ENCODE measurements around the gene RPS6KL1.
A peak's percentile ranks its signal among the peaks of the same experiment; 100 is the strongest.

RPS6KL1 gene, protein sequence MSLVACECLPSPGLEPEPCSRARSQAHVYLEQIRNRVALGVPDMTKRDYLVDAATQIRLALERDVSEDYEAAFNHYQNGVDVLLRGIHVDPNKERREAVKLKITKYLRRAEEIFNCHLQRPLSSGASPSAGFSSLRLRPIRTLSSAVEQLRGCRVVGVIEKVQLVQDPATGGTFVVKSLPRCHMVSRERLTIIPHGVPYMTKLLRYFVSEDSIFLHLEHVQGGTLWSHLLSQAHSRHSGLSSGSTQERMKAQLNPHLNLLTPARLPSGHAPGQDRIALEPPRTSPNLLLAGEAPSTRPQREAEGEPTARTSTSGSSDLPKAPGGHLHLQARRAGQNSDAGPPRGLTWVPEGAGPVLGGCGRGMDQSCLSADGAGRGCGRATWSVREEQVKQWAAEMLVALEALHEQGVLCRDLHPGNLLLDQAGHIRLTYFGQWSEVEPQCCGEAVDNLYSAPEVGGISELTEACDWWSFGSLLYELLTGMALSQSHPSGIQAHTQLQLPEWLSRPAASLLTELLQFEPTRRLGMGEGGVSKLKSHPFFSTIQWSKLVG

DNA sequence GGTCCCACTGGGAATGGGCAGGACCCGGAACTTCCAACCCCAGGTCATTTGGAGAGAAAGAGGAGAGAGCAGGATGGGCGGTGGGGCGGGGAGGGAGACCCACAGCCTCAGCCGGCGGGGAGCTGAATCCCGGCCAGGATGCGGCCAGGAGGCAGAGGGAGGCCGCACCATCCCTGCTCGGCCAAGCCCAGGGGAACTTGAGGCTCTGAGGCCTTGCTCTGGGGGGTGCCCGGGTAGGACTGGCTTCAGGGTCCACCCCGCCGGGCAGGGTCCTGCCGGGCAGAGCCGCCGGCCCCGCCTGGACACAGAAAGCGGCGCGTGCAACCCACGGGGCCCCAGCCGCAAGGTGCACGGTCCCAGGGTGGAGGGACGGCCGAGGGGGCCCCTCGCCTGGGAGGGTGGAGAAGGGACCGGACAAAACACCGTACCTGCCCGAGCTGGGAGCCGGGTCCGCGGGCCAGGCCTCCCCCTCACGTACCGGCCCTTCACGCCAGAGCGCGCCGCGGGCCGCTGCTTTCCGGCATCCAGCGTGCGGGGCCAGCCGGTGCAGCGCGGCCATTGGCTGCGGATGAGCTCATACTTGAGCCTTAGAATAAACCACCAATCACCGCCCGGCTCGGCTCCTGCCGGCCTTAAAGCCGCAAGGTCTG lies at the start of gene RPS6KL1:
Gene RPS6KL1 (minus strand): TSS at position 509 of the 650 bp plus-strand sequence. CDS start 1,719 bp downstream, outside the sequence.
- no peak for DNase-seq (ENCODE audit: low read depth)

DNA sequence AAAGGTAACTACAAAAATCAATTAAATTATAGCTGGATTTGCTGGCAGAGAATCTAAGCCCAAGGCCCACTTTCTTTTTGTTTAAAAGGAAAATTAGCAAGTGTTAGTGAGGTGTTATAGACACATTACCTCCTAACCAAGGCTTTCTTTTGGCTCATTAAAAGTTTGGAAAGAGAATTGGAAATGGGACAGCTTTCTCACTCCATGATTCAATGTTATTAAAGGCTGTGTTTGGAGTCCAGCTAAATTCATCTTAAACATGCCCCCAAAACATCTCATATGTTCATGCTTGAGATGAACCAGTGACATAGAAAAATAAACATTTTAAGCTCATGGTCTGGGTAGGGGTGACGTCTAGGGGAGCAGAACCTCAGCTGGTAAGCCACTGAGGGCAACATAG lies 45.8 kb upstream of the RPS6KL1 start:
- no peak for DNase-seq (ENCODE audit: low read depth)

DNA sequence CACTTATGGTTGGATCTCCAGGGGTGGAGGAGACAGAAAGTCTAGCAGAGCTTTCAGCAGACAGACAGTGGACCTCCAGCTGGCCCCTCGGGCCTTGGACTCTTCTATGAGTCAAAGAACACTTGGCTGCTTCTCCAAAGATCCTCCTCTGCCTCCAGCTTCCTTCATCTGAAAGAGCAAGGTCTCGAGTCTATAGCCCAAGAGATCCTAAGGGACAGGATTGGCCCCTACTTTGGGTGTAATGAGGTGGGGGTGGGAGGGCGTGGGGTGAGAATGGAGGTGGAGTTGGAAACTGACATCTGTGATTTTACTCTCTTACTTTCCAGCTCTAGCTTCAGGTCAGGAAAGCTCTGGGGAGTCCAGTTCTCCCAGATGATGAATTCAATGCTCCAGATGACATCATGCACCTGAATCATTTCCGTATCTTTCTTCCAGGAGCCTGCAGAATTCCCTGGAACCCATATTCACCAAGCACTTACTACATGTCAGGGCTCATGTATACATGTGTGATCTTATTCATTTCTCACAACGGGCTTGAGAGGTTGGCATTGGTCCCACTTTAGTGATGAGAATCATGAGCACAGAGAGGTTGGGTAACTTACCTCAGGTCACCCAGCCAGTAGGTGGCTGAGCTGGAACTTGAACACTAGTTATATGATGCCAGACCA lies 42.6 kb upstream of the RPS6KL1 start:
- DNase-seq (ENCODE audit: low read depth), result peak; percentile 61

DNA sequence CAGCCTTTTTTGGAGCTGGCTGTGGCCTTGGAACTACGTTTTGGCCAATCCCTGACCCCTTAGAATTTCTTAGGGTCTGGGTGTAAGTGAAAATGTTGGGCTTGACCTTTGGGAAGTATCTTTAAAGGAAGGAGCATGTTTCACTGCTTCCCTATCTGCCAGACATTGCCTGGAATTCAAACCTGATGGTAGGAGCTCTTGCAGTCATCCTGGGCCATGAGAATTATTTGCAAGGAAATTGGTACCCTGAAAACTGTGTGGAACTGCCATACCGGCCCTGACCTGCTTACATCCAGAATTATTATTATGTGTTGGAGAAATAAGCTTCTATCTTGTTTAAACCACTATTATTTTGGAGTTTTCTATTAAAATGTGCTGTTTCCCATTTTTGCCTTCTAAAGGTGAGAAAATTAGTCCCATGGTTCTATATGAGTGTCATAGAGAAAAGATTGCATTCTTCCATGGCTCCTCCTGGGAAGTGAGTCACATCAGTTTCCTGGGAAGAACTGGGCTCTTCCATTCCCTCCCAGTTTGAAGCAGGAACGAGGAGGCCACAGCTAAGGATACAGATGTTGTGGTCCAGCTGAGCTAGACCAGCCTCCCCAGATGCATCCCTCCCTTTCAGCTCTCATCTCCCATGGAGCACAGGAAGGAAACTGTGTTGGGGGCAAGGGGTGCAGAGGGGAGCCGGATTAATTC lies 41.9 kb upstream of the RPS6KL1 start:
- DNase-seq (ENCODE audit: low read depth), result peak; percentile 50

DNA sequence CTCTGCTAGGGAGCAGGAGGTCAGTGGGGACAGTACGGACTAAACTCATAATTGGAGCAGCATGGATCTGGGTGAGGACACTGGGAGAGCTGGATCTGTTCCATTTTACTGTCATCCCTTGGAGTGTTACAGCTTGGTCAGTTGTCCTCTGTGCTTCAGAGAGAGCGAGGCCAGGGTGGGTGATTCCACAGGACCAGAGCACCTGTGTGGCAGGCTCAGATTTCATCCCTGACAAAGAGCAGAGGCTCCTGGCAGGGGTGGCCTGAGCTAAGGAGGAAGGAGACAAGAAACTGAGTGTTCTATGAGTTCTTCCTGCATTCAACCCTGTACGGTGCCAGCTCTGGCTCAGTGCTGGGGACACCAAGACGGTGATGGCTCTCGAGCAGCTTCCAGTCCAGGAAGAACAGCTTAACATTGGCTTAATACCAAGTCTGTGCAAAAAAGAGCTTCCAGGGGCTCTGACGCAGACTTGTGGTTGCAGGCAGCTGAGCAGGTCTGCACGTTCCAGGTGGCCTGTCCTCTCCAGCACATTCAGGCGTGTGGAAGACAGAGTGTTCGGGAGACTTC lies 40.7 kb upstream of the RPS6KL1 start:
- no peak for DNase-seq (ENCODE audit: low read depth)

DNA sequence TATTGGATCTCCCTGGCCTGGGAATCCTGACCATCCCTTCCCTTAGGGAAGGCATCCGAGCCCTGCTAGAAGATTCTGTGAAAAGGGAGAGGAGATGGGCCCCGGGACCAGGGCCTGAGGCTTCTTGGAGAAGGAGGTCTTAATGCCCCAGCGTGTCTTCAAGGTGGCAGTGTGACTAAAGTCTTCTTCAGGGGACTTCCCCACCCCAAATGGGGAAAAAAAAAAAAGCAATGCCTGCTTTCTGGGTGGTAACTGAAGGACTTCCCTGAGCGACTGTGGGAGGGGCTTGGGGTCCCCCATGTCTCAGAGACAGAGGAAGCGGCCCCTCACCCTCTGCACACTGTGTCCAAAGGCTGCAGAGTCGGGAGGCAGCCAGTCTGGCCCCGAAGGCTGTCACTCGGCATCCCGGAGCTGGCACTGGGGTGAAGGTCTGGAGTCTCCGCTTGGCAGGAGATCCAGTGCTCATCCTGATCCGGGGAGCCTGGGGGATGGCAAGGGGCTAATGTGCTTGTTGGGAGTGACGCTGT lies 40.2 kb upstream of the RPS6KL1 start:
- DNase-seq (ENCODE audit: low read depth), result no peak

DNA sequence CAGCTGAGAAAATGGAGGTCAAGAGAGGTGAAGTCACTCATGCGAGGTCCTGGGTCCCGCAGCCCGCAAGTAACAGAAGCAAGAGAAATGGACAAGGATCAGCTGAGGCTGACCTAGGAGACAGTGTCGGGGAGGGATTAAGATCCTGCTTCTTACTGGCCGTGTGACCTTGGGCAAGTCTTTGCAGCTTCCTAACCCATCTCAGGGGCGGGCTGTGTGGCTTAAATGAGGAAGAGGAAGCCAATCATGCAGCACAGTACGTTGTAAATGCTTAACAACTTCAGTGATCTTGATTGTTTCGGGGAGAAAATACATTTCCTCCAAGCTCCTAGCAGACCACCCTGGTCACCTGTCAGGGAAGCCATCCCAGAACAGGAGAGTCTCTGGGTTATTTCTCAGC lies 39.4 kb upstream of the RPS6KL1 start:
- DNase-seq (ENCODE audit: low read depth), result no peak

DNA sequence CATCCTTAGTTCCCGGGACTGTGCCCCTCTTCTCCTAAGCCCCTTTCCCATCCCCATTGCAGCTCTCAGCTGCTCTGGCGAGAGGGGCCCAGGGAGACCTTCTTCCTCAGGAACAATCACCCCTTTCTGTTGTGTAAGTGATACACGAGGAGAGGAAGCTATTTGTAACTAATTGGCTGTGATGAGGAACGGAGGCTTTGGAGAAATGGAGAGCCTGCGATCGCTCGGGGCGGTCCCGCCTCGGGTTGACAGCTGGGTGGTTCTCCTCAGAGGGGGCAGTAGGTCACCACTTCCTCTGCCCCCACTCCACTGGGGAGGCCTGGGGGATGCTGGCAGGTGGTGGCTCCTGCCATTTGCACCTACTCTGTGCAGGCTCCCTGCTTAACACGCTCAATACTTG lies 39.0 kb upstream of the RPS6KL1 start:
- no peak for DNase-seq (ENCODE audit: low read depth)

DNA sequence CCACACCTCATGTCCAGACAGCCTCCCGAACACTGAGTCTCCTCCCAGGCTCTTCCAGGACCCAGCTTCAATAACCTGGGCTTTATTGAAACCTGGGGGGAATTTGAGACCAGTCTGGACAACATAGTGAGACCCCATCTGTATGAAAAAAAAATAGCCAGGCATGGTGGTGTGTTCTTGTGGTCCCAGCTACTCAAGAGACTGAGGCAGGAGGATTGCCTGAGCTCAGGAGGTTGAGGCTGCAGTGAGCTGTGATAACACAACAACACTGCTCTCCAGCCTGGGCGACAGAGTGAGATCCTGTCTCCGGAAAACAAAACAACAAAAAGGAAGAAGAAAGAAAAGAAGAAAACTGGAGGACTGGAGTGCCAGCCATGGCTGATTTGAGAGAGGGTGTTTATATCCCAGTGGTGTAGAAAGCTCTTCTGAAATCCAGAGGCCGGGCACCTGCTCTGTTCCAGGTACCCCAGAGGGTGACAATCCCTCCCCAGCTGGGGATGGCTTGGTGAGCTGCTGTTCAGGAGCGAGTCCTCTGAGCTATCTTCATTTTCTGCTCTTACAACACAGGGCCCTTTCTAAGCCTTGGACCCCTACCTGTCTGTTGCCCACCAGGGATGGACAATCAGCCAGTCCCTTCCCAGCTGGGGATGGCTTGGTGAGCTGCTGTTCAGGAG lies 38.3 kb upstream of the RPS6KL1 start:
- DNase-seq (ENCODE audit: low read depth), result no peak

DNA sequence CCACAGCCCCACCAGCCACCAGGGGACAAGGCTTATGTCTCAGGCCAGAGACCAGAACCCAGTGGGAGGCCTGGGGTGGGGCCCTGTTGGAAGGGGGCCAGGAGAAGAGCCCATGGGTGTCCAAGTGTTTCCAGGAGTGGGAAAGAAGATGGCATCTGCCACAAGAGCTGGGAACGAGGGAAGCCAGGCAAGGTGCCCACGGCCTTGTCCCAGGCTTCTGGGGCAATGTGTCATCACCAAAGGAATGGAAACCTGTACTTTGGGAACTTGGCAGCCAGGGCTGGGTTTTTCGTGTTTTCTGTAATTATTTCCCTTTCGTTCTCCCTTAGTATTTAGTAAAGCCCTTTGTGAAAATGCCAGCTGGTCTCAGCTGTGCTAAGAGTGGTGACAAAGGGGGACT lies 37.7 kb upstream of the RPS6KL1 start:
- DNase-seq (ENCODE audit: low read depth), result no peak

DNA sequence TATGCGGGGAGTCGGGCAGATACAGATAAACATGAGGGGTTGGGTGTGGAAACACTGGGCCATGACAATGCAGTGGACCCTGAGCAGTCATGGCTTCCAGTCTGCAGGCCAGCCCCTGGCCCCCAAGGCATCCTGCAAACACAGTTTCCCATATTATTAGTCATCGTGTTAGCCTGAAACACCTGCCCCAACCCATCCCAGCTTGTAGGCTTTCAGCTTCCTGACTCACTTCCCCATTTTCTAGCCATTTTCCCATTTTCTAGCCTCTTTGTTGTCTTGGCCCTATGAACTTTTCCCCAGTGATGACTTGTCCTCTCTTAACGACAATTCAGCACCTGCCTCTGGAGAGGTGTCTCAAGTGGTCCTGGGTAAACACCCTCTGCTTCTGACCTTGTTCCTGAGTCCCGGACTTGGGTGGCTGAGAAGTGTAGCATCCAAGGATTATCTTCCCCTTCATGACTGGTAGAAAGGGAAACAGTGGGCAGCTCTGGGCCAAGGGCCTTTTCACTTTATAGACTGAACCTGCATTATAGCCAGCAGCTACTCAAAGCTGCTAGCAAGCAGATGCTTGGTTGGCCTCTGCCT lies 36.6 kb upstream of the RPS6KL1 start:
- no peak for DNase-seq (ENCODE audit: low read depth)

DNA sequence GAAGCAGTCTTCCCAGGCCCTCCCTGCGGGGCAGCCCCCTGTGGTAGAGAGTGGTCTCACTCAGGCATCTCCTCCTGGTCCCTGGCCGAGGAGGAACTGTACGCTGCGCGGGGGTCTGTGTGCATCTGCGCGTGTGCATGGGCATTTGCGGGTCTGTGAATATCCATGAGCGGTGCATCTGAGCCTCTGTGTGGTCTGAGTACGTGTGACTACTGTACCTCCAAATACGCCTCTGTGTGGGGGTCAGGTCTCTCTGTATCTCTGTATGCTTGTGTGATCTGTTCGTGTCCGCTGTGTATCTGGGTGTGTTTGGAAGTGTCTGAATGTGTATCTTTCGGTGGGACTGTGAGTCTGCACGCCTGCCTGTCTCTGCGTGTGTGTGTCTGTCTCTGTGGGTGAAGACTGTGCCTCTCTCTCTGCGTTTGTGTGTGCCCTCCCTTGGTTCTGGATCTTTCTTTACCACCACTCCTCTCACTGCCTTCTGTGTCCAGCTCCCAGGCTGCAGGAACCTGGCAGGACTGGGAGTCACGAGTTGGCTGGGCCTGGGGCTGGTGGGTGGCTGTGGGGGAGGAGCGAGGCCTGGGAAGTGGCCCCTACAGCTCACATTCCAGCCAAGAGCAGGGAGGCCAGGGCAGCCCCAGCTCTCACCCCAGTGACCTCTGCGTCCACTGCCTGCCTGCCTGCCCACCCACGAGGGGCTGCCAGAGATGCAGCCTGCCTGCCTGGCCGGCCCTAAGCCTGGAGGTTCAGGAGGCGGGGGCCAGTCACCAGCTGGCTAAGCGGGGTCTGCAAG lies 33.4 kb upstream of the RPS6KL1 start:
- DNase-seq (ENCODE audit: low read depth), result no peak

DNA sequence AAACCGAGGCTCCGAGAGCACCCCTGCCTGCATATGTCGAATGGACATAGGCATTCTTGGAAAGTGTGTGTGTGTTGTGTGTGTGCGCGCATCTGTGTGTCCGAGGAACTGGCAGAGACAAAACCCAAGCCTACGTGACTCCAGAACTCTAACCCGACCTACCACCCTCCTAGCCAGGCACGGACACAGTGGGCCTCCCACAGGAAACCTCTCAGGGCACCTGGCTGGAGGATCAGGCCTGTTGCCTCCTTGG lies 32.9 kb upstream of the RPS6KL1 start:
- DNase-seq (ENCODE audit: low read depth), result no peak

DNA sequence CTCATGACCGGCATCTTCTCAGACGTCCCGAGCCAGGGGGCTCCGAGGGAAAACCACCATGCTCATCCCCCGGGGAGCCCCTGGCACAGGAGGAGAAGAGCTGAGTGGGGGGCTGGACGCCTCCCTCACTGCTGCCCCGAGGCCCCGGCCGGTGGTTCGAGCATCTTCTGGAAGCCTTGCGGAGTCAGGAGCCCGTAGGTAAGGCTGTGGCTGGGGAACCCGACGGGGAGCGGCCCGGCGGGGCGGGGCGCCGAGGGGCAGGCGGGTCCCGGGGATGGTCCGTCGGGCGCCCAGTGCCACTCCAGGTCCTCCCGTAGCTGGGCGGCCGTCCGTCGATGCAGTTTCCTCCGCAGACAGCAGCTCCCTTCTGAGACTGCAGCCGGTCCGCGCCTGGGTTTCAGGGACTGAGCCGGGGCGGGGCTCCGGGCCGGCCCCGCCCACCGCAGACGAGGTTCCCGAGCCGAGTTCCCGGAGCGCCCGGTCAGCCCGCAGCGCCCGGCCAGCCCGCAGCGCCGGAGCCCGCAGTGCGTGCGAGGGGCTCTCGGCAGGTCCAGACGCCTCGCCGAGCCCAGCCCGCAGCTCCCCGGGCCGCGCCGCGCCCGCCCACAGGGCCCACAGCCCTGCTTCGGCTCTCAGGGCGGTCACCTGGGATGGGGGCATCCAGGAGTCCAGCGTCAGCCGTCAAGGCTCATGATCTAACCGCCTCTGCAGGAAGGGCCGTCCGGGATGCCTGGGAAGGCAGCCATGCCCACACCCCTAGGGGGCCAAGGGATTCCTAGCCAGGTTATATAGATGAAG lies 32.4 kb upstream of the RPS6KL1 start, which contains the start of gene PGF:
Gene PGF (minus strand): TSS at position 369 of the 798 bp plus-strand sequence. CDS start 355 bp downstream, at position 14.
- DNase-seq (ENCODE audit: low read depth), result no peak

DNA sequence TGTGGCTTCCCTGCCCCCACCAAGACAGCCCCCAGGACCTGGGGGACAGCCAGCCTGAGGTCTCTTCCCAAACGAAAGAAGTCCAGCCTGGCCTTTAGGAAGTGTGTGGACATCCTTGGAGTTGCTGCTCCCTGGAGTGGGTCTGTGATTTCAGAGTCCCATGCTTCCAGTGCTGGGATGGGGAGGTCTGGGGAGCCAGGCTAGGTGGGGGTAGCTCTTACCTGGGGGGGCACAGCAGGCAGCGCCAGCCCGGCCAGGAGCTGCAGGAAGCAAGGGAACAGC lies 31.8 kb upstream of the RPS6KL1 start:
- DNase-seq (ENCODE audit: low read depth), result no peak

DNA sequence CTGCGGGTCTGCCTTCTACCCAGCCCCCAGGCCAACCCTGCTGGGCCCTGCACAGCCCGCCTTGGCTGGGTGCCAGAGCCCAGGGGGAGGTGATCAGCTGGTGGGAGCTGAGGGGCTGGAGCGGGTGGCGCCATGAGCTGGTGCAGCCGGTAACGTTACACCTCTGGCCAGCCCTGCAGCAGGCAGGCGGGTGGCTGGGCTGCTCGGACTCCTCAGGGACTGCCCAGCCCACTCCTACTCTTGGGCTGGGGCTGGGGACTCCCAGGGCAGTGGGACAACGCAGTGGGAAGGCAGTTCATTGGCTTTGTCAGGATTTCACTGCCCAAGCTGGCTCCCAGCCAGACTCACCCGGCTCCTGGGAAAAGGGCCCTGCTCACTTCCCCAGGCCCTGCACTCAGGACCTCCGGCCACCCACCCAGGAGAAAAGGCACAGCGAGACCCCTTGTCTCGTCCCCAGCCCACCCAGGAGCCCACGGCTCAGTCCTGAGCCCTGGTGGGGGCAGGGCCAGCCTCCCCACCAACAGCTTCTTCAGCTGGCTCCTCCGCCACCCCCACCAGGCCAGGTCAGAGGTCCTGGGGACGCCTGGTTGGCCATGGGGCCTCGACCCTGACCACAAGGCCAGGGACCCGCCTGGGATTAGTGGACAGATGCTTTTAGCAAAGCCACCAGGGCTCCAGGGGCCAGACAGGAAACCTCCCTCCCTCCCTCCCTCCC lies 31.3 kb upstream of the RPS6KL1 start:
- DNase-seq (ENCODE audit: low read depth), result no peak

DNA sequence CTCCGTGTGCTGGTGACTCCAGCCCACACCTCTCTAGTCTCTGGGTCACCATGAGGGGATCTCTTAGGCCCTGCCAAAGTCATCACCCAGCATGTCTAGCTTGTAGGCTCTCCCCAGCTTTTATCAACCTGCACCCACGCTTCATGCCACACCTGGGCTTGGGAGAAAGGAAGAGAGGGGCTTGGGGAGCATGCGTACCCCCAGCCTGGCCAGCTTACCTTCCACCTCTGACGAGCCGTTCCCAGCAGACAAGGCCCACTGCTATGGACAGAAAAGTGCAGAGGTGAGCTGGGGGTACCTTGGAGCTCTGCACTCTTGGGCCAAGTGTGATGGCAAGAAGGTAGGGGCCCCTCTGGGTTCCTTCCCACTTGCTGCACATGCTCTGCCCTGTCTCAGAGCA lies 30.6 kb upstream of the RPS6KL1 start:
- no peak for DNase-seq (ENCODE audit: low read depth)

DNA sequence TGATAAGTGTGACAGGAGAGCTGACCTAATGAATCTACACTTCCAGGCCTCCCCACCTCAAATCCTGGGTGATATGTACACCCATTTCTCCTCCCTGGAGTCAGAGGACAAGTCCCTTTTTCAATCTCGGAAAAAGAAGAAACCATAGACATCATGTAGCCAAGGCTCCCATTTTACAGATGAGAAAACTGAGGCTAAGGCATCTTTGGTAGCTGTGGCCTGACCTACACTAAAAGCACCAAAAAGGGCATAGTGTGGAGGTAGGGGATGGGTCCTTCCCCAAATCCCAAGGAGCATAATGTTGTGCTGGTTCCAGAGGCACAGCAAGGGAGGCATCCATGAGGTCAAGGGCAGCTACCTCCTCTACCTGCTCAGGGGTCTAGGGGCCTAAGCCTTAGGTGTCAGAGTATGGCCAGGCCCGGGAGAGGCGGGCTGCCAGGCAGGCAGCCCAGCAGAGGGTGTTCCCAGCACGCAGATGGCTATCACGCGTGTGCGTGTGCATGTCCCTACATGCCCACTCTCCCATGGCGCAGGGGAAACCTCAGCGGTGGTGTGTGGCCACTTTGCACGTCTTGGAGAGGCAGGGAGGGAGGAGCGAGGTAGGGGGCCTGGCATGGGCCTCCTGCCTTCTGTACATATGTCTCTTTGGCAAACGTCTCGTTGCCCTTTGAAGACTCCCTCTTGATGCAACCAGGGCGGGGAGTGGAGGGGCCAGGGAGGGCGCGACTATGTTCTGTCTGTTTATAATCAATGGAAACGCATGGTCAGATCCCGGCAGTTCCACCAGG lies 29.8 kb upstream of the RPS6KL1 start:
- DNase-seq (ENCODE audit: low read depth), result no peak
